ENCODE data around the gene JAZF1. TPM values are rescaled to one million over a fixed set of nuclear protein-coding genes. Genes with fewer than 3 reads are reported as not detected.

JAZF1 gene
- total and polyA plus RNA-seq, 8 donors: 4.0 to 13.9 (median 6.0) TPM

DNA sequence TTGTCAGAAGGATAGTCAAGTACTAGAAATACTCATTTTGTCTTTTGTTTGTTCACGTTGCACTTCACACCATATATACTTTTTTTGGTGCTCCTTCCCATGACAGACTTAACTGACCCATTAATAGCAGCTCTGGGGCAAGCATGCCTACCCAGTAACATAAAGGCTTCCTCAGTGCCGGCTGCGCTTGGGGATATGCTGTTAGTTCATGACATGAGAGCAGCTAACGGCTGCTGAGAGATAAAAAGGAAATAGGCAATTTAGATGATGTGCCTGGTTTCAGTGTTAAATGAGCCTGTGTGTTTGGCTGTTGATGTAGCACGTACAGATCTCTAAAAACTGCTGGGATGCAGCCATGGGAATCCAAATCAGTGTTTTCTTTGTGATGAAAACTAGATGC lies 354.2 kb downstream of the JAZF1 start:
- FAIRE-seq (no peak), DNase-seq (no peak), ATAC-seq (no peak)
- Histone ChIP-seq H3K36me3 (no peaks in the 10 kb centered on the region), H3K4me3 (no peak overlapping the region), H3K9me3 (no peaks in the 10 kb centered on the region), H3K27me3 (no peaks in the 10 kb centered on the region), H3K27ac (no peak overlapping the region), H3K4me1 (no peaks in the 10 kb centered on the region)
- 89 to 92% methylated on average over 5 of the region's 5 CpGs for WGBS, 2 donors
- intact Hi-C loops (cut with DNase I): no loop called here
- TF ChIP-seq, protein P1, sequence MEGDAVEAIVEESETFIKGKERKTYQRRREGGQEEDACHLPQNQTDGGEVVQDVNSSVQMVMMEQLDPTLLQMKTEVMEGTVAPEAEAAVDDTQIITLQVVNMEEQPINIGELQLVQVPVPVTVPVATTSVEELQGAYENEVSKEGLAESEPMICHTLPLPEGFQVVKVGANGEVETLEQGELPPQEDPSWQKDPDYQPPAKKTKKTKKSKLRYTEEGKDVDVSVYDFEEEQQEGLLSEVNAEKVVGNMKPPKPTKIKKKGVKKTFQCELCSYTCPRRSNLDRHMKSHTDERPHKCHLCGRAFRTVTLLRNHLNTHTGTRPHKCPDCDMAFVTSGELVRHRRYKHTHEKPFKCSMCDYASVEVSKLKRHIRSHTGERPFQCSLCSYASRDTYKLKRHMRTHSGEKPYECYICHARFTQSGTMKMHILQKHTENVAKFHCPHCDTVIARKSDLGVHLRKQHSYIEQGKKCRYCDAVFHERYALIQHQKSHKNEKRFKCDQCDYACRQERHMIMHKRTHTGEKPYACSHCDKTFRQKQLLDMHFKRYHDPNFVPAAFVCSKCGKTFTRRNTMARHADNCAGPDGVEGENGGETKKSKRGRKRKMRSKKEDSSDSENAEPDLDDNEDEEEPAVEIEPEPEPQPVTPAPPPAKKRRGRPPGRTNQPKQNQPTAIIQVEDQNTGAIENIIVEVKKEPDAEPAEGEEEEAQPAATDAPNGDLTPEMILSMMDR (IDR thresholded peaks at IDR 0.05): no peak

DNA sequence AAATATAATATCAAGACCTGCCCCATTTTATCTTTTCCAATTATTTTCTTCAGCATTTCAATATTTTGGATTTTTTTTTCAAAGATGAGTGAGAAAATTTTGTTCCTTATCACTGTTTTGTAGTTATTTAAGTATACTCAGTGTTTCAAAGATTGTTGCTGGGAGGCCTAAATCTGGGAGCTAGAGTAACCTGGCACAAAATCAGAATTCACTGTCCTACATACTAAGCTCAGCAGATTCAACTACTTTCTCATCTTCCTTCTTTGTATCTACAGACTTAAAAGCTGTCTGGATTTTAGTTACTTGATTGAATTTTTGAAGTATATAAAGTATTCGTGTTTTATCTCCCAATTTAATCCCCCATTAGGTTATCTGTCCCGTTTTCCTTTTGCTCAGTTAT lies 354.7 kb downstream of the JAZF1 start:
- FAIRE-seq (no peak), DNase-seq (no peak), ATAC-seq (no peak)
- 77 to 87% methylated on average over 2 of the region's 2 CpGs for WGBS, 2 donors
- TF ChIP-seq, protein P1 (IDR thresholded peaks at IDR 0.05): no peak
- Histone ChIP-seq H3K9me3 (no peaks in the 10 kb centered on the region), H3K27me3 (no peaks in the 10 kb centered on the region), H3K36me3 (no peaks in the 10 kb centered on the region), H3K27ac (no peak overlapping the region), H3K4me1 (no peaks in the 10 kb centered on the region), H3K4me3 (no peak overlapping the region)
- intact Hi-C loops (cut with DNase I): no loop called here

DNA sequence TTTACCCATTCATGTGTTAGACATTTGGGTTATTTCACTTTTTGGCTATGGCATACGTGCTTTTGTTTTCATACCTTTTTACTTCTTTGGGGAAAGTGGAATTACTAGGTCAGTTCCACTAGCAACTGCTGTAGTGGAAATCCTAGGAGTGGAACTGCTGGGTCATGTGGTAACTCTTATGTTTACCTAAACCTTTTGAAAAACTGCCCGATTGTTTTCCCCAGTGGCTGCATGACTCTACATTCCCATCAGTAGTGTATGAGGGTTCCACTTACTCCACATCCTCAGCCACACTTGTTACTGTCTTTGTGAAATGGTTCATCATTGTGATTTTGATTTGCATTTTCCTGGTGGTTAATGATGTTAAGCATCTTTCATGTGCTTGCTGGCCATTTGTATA lies 358.4 kb downstream of the JAZF1 start:
- DNase-seq (no peak), ATAC-seq (peak in 1 of 4 donors; percentile 39), FAIRE-seq (no peak)
- no peak overlapping the region for H3K4me3 ChIP-seq
- 60 to 69% methylated on average over 2 of the region's 2 CpGs for WGBS, 2 donors
- H3K36me3 ChIP-seq: peaks cover 0 to 8% (median 0%) of the 10 kb centered on the region in 3 donors
- no peaks in the 10 kb centered on the region for H3K4me1 ChIP-seq
- intact Hi-C loops (cut with DNase I): no loop called here
- no peak overlapping the region for H3K27ac ChIP-seq
- TF ChIP-seq, protein P1 (IDR thresholded peaks at IDR 0.05): no peak
- H3K27me3 ChIP-seq: no peaks in the 10 kb centered on the region
- H3K9me3 ChIP-seq: no peaks in the 10 kb centered on the region

DNA sequence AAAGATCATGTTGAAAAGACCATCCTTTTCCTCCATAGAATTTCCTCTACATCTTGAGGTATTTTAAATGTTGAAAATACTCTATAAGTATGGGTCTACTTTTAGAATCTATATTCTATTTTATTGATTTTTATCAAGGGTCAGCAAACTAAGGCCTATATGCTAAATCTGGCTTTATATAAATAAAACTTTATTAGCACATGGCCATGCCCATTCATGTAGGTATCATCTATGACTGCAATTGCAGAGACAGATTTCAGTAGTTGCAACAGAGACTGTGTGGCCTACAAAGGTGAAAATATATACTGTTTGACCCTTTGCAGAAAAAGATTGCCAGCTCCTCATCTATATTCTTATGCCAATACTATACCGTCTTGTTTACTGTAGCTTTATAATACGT lies 367.9 kb downstream of the JAZF1 start:
- intact Hi-C loops (cut with DNase I): no loop called here
- H3K4me3 ChIP-seq: no peak overlapping the region
- DNase-seq (no peak), FAIRE-seq (no peak), ATAC-seq (no peak)
- TF ChIP-seq, protein P1 (IDR thresholded peaks at IDR 0.05): no peak
- peaks cover 0 to 10% (median 2%) of the 10 kb centered on the region in 3 donors for H3K4me1 ChIP-seq
- no peaks in the 10 kb centered on the region for H3K9me3 ChIP-seq
- no peak overlapping the region for H3K27ac ChIP-seq
- WGBS, 2 donors: 89 to 98% methylated on average over 2 of the region's 2 CpGs
- no peaks in the 10 kb centered on the region for H3K27me3 ChIP-seq
- peaks cover 0 to 14% (median 0%) of the 10 kb centered on the region in 3 donors for H3K36me3 ChIP-seq

DNA sequence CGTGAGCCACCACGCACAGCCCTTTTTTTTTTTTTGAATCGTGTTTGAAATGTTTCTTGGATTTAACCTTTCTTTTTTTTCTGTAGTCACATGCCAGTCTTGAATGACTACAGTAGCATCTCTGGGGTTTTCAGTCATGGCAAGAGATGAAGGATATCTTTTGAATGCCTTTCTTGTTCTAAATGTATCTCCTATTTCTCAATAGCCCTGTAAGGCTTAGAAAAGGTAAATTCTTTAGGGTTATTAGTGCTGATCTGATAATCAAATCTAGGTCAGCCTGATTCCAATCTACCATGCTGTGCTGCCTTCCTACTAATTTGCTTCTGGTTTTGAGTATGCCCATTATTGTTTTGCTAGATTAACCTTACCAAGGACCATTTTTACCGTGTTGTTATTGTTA lies 370.4 kb downstream of the JAZF1 start:
- H3K27me3 ChIP-seq: no peaks in the 10 kb centered on the region
- H3K9me3 ChIP-seq: no peaks in the 10 kb centered on the region
- FAIRE-seq (no peak), DNase-seq (no peak), ATAC-seq (no peak)
- peaks cover 0 to 18% (median 10%) of the 10 kb centered on the region in 3 donors for H3K4me1 ChIP-seq
- intact Hi-C loops (cut with DNase I): no loop called here
- H3K36me3 ChIP-seq: no peaks in the 10 kb centered on the region
- TF ChIP-seq, protein P1 (IDR thresholded peaks at IDR 0.05): no peak
- 79 to 82% methylated on average over 4 of the region's 4 CpGs for WGBS, 2 donors
- H3K4me3 ChIP-seq: no peak overlapping the region
- H3K27ac ChIP-seq: no peak overlapping the region

Measured in pancreas (tissue), 10 donors.